Measurements from ENCODE around the gene AP1S2. TPM values are rescaled to one million over a fixed set of nuclear protein-coding genes. Genes with fewer than 3 reads are reported as not detected.

The AP1S2 gene
- total RNA-seq, 1 experiment from 2014 or later = 367 TPM

DNA sequence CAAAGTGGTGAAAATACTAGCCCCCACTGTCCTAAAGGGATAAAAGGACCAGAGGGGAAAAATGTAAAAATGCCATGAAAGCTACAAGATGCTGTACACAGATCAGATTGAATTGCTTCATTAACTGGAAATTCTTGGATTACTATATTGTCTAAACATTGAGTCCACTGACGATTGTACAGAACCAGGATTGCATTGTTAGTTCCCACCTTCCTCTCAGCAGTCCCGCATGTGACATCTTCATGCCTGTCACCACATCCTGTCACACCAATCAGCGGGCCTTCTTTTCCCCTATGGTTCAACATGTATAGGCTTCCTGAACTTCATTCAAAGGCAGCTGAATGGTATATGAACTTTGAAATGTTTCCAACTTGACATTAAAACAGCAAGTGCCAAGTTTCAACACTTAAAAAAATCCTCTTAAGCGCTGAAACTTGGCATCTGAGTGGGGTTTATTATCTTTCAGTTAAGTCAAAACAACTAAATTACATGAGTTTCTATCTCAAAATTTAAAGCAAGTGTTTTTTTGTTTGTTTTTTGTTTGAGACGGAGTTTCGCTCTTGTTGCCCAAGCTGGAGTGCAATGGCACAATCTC is 39.7 kb downstream of the AP1S2 start:
- Histone ChIP-seq H4K91ac (ENCODE audit: insufficient read length, low read depth, low read length) (no peak overlapping the region), H3T11ph (ENCODE audit: low read length) (no peak overlapping the region), H2BK120ac (ENCODE audit: low read depth, low read length, poor library complexity, severe bottlenecking) (no peak overlapping the region), H3K18ac (ENCODE audit: insufficient read length, low read depth, low read length) (no peak overlapping the region), H2BK20ac (ENCODE audit: low read depth, low read length, poor library complexity, severe bottlenecking) (no peak overlapping the region), H2AK5ac (ENCODE audit: insufficient read length, low read length) (peak overlapping the region; percentile 21), H3K9ac (ENCODE audit: extremely low read depth, insufficient read length, low read length) (peak overlapping the region; percentile 31), H3K27ac (ENCODE audit: insufficient read length, low read depth, low read length) (no peak overlapping the region), H3K4ac (ENCODE audit: low read depth, low read length) (no peak overlapping the region; the same call in 1 of the 2 replicates), H3K27me3 (ENCODE audit: insufficient read depth, low read length) (no peaks in the 10 kb centered on the region), H3K14ac (ENCODE audit: insufficient read depth, low read length) (no peak overlapping the region), H2BK15ac (ENCODE audit: low read depth, low read length) (no peak overlapping the region), H3K79me1 (ENCODE audit: insufficient read depth, low read depth, low read length, poor library complexity, severe bottlenecking) (no peaks in the 10 kb centered on the region), H3K4me2 (ENCODE audit: insufficient read depth, insufficient read length, low read length) (no peak overlapping the region), H4K20me1 (ENCODE audit: control insufficient read depth, insufficient read depth, insufficient read length) (no peaks in the 10 kb centered on the region), H3K23ac (ENCODE audit: insufficient read length, low read depth, low read length) (no peak overlapping the region), H3K9me3 (ENCODE audit: control insufficient read depth, low read depth, low read length) (no peaks in the 10 kb centered on the region), H3K4me1 (ENCODE audit: insufficient read depth, low read length) (peaks cover 11% of the 10 kb centered on the region; the same call in 1 of the 2 replicates), H2BK12ac (ENCODE audit: insufficient read length, low read depth, low read length) (no peak overlapping the region), H3K23me2 (ENCODE audit: insufficient read length, low read depth, low read length, poor library complexity, severe bottlenecking) (no peaks in the 10 kb centered on the region), H2AFZ (ENCODE audit: low read length) (no peak overlapping the region), H4K8ac (replicated peaks; ENCODE audit: insufficient read length, low read depth, low read length) (no peak overlapping the region), H3K79me2 (ENCODE audit: insufficient read depth, low read length) (no peaks in the 10 kb centered on the region), H2BK5ac (ENCODE audit: insufficient read length, low read length) (peak overlapping the region; percentile 5), H4K5ac (ENCODE audit: insufficient read length, low read depth, low read length) (no peak overlapping the region), H3K56ac (ENCODE audit: insufficient read length, low read depth, low read length) (no peak overlapping the region)
- no peaks in the 10 kb centered on the region for H3K9me3 Mint-ChIP-seq
- no peak overlapping the region for H3K4me3 Mint-ChIP-seq
- WGBS (ENCODE audit: extremely low coverage, insufficient read length, low lambda C conversion rate) = no CpG with 5 or more reads among the region's 6 CpGs
- TF ChIP-seq, protein P1, sequence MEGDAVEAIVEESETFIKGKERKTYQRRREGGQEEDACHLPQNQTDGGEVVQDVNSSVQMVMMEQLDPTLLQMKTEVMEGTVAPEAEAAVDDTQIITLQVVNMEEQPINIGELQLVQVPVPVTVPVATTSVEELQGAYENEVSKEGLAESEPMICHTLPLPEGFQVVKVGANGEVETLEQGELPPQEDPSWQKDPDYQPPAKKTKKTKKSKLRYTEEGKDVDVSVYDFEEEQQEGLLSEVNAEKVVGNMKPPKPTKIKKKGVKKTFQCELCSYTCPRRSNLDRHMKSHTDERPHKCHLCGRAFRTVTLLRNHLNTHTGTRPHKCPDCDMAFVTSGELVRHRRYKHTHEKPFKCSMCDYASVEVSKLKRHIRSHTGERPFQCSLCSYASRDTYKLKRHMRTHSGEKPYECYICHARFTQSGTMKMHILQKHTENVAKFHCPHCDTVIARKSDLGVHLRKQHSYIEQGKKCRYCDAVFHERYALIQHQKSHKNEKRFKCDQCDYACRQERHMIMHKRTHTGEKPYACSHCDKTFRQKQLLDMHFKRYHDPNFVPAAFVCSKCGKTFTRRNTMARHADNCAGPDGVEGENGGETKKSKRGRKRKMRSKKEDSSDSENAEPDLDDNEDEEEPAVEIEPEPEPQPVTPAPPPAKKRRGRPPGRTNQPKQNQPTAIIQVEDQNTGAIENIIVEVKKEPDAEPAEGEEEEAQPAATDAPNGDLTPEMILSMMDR (conservative IDR thresholded peaks at IDR 0.05) = no peak
- H3K27me3 Mint-ChIP-seq (ENCODE audit: low read depth) = no peaks in the 10 kb centered on the region
- DNase-seq = no peak
- peak overlapping the region in 2 of 3 experiments; percentile 4 to 17; a peak in 1 of 7 replicates for H3K27ac Mint-ChIP-seq
- H3K4me1 Mint-ChIP-seq = peaks cover 17 to 23% of the 10 kb centered on the region in 2 experiments
- peaks cover 46 to 73% (median 62%) of the 10 kb centered on the region in 3 experiments; a peak in 6 of 7 replicates for H3K36me3 Mint-ChIP-seq (ENCODE audit: insufficient read depth in 1 of 3, low read depth in 3 of 3)
